HG03135 (cell line): ENCODE data around the gene POLR3A.

Experiments
- ATAC-seq: cut with Tn5 transposase; IDR thresholded peaks from one replicate; pipeline ENCODE4 v1.9.1; 2021; ENCODE audit warnings: mild to moderate bottlenecking, moderate library complexity; ENCODE audit not compliant: unreplicated experiment

POLR3A gene

GRCh38 chr10:77983384-77984341 is 45.7 kb downstream of the POLR3A start:
- ATAC-seq: no peak

GRCh38 chr10:77981281-77981680 is 48.0 kb downstream of the POLR3A start:
- no peak for ATAC-seq

- ATAC-seq: no peak
These were observed 50.1 kb downstream of the POLR3A start for GRCh38 chr10:77979221-77979620.

- no peak for ATAC-seq
These were observed 51.0 kb downstream of the POLR3A start for GRCh38 chr10:77978360-77978759.

GRCh38 chr10:77977934-77978333 is 51.4 kb downstream of the POLR3A start:
- no peak for ATAC-seq

- ATAC-seq: no peak
These were observed 52.3 kb downstream of the POLR3A start for GRCh38 chr10:77977016-77977415.

GRCh38 chr10:77975086-77975666 is 54.1 kb downstream of the POLR3A start:
- ATAC-seq: no peak

- no peak for ATAC-seq
These were observed 54.8 kb downstream of the POLR3A start for GRCh38 chr10:77974396-77975074.

GRCh38 chr10:77973276-77973675 is 56.0 kb downstream of the POLR3A start:
- no peak for ATAC-seq

GRCh38 chr10:77972148-77972547 is 57.2 kb downstream of the POLR3A start:
- no peak for ATAC-seq

- ATAC-seq: no peak
These were observed 57.5 kb downstream of the POLR3A start for GRCh38 chr10:77971804-77972144.

GRCh38 chr10:77970869-77971803 is 58.2 kb downstream of the POLR3A start:
- no peak for ATAC-seq

- ATAC-seq: no peak
These were observed 60.2 kb downstream of the POLR3A start for GRCh38 chr10:77969114-77969513.

GRCh38 chr10:77967611-77968022 is 61.7 kb downstream of the POLR3A start:
- ATAC-seq: no peak

- ATAC-seq: no peak
These were observed 64.0 kb downstream of the POLR3A start for GRCh38 chr10:77965294-77965693.

GRCh38 chr10:77964811-77965210 is 64.5 kb downstream of the POLR3A start:
- ATAC-seq: no peak

GRCh38 chr10:77963901-77964300 is 65.4 kb downstream of the POLR3A start:
- no peak for ATAC-seq

- no peak for ATAC-seq
These were observed 66.8 kb downstream of the POLR3A start for GRCh38 chr10:77962350-77963146.

- ATAC-seq: no peak
These were observed 67.6 kb downstream of the POLR3A start for GRCh38 chr10:77961668-77962067.

- no peak for ATAC-seq
These were observed 68.4 kb downstream of the POLR3A start for GRCh38 chr10:77960829-77961329.
